Astrocyte (in vitro differentiated cells and primary cell): ENCODE results near the gene PPP1R37. TPM values are rescaled to one million over a fixed set of nuclear protein-coding genes. Genes with fewer than 3 reads are reported as not detected.

Experiments
- DNase-seq: peaks from one replicate; pipeline ENCODE4 v3.0.0-alpha.2; 2010; ENCODE audit warnings: low read depth
- FAIRE-seq: peaks from 2 replicates; lab custom pipeline; 2011; peaks lifted over from hg19 to GRCh38; lab: Jason Lieb, UNC
- H2AFZ ChIP-seq: 2 replicates; pipeline ENCODE4 v1.6.0; 2012; ENCODE audit warnings: low read depth, low read length, inconsistent platforms
- H3K27ac ChIP-seq: 2 replicates; pipeline ENCODE4 v1.5.1; 2011; ENCODE audit warnings: low read depth, low read length, inconsistent platforms
- H3K27me3 ChIP-seq: 2 replicates; pipeline ENCODE4 v1.6.0; 2011; ENCODE audit warnings: low read length, inconsistent platforms; ENCODE audit not compliant: insufficient read depth
- H3K36me3 ChIP-seq: 2 replicates; pipeline ENCODE4 v1.5.1; 2011; ENCODE audit warnings: low read length, inconsistent platforms; ENCODE audit not compliant: insufficient read depth
- H3K4me1 ChIP-seq: 2 replicates; pipeline ENCODE4 v1.5.1; 2011; ENCODE audit warnings: low read length, inconsistent platforms; ENCODE audit not compliant: insufficient read depth
- H3K4me2 ChIP-seq: 2 replicates; pipeline ENCODE4 v1.6.0; 2012; ENCODE audit warnings: low read length, inconsistent platforms
- H3K4me3 ChIP-seq: 2 replicates; pipeline ENCODE4 v1.5.1; 2011; ENCODE audit warnings: low read depth, mild to moderate bottlenecking, low read length, inconsistent platforms; ENCODE audit not compliant: insufficient read depth
- H3K79me2 ChIP-seq: 2 replicates; pipeline ENCODE4 v1.6.0; 2012; ENCODE audit warnings: mild to moderate bottlenecking, low read length, inconsistent platforms; ENCODE audit not compliant: insufficient read depth
- H3K9ac ChIP-seq: 2 replicates; pipeline ENCODE4 v1.6.0; 2012; ENCODE audit warnings: mild to moderate bottlenecking, low read length, inconsistent platforms
- H3K9me3 ChIP-seq: 2 replicates; pipeline ENCODE4 v1.5.1; 2012; ENCODE audit warnings: low read depth, mild to moderate bottlenecking, low read length, inconsistent platforms; ENCODE audit not compliant: insufficient read depth
- H4K20me1 ChIP-seq: 2 replicates; pipeline ENCODE4 v1.6.0; 2012; ENCODE audit warnings: low read length, inconsistent platforms; ENCODE audit not compliant: insufficient read depth
- H3K27ac Mint-ChIP-seq: one replicate; pipeline ENCODE4 v1.8.0; 2021; ENCODE audit warnings: mild to moderate bottlenecking, mixed read lengths; ENCODE audit not compliant: unreplicated experiment
- H3K27me3 Mint-ChIP-seq: one replicate; pipeline ENCODE4 v1.8.0; 2021; ENCODE audit warnings: low read depth, mixed read lengths; ENCODE audit not compliant: unreplicated experiment
- H3K36me3 Mint-ChIP-seq: one replicate; pipeline ENCODE4 v1.8.0; 2021; ENCODE audit warnings: low read depth, mixed read lengths; ENCODE audit not compliant: unreplicated experiment
- H3K4me1 Mint-ChIP-seq: one replicate; pipeline ENCODE4 v1.8.0; 2021; ENCODE audit warnings: low read depth, mixed read lengths; ENCODE audit not compliant: unreplicated experiment
- H3K4me3 Mint-ChIP-seq: one replicate; pipeline ENCODE4 v1.8.0; 2021; ENCODE audit warnings: mild to moderate bottlenecking, moderate library complexity, mixed read lengths; ENCODE audit not compliant: unreplicated experiment
- H3K9me3 Mint-ChIP-seq: one replicate; pipeline ENCODE4 v1.8.0; 2021; ENCODE audit warnings: mild to moderate bottlenecking, mixed read lengths; ENCODE audit not compliant: unreplicated experiment
- CTCF ChIP-seq: IDR thresholded peaks from 2 replicates; pipeline ENCODE4 v1.5.1; 2011; ENCODE audit warnings: low read depth, mild to moderate bottlenecking, inconsistent platforms, low read length, moderate library complexity; ENCODE audit not compliant: insufficient read depth
- EZH2 ChIP-seq: IDR thresholded peaks from 2 replicates; pipeline ENCODE4 v1.6.1; 2012; ENCODE audit warnings: mild to moderate bottlenecking, low read length, inconsistent platforms; ENCODE audit not compliant: insufficient read depth
- total RNA-seq: library from RNA; stranded (reverse); gene quantifications from 2 replicates; pipeline ENCODE4 v1.2.1, GENCODE V29; 2021

PPP1R37 gene
- total RNA-seq, 1 donor from 2014 or later = 29.1 TPM

GRCh38 chr19:45112111-45112827 is 19.3 kb downstream of the PPP1R37 start:
- no peak for TF ChIP-seq EZH2
- TF ChIP-seq CTCF = no peak
- H3K27ac ChIP-seq = no peak overlapping the region
- no peak overlapping the region for H3K4me2 ChIP-seq
- no peak overlapping the region for H3K9ac ChIP-seq
- no peak overlapping the region for H3K4me3 ChIP-seq
- H2AFZ ChIP-seq = no peak overlapping the region
- Mint-ChIP-seq H3K36me3 (no peaks in the 10 kb centered on the region), H3K4me1 (peaks cover 5% of the 10 kb centered on the region), H3K4me3 (no peak overlapping the region), H3K27me3 (no peaks in the 10 kb centered on the region), H3K27ac (no peak overlapping the region), H3K9me3 (peaks cover 2% of the 10 kb centered on the region)
- FAIRE-seq (no peak), DNase-seq (no peak)
- peaks cover 98% of the 10 kb centered on the region for H4K20me1 ChIP-seq
- no peaks in the 10 kb centered on the region for H3K36me3 ChIP-seq
- H3K4me1 ChIP-seq = no peaks in the 10 kb centered on the region
- H3K27me3 ChIP-seq = no peaks in the 10 kb centered on the region
- H3K9me3 ChIP-seq = no peaks in the 10 kb centered on the region
- H3K79me2 ChIP-seq = peaks cover 95% of the 10 kb centered on the region

GRCh38 chr19:45113628-45114027 is 20.6 kb downstream of the PPP1R37 start:
- no peak for FAIRE-seq
- no peaks in the 10 kb centered on the region for H3K27me3 Mint-ChIP-seq
- H3K27ac ChIP-seq = no peak overlapping the region
- H3K27me3 ChIP-seq = no peaks in the 10 kb centered on the region
- H3K4me1 Mint-ChIP-seq = peaks cover 8% of the 10 kb centered on the region
- H4K20me1 ChIP-seq = peaks cover 98% of the 10 kb centered on the region
- peaks cover 95% of the 10 kb centered on the region for H3K79me2 ChIP-seq
- H3K36me3 Mint-ChIP-seq = no peaks in the 10 kb centered on the region
- H3K9me3 ChIP-seq = no peaks in the 10 kb centered on the region
- H3K4me2 ChIP-seq = no peak overlapping the region
- DNase-seq = no peak
- no peak overlapping the region for H3K4me3 ChIP-seq
- H3K4me3 Mint-ChIP-seq = no peak overlapping the region
- no peak overlapping the region for H3K27ac Mint-ChIP-seq
- no peak overlapping the region for H3K9ac ChIP-seq
- H3K36me3 ChIP-seq = no peaks in the 10 kb centered on the region
- no peaks in the 10 kb centered on the region for H3K4me1 ChIP-seq
- no peak overlapping the region for H2AFZ ChIP-seq
- H3K9me3 Mint-ChIP-seq = peaks cover 2% of the 10 kb centered on the region
- TF ChIP-seq EZH2 (no peak), CTCF (no peak)

- Histone ChIP-seq H3K9me3 (no peaks in the 10 kb centered on the region), H3K4me2 (no peak overlapping the region), H3K27ac (no peak overlapping the region), H3K79me2 (peaks cover 90% of the 10 kb centered on the region), H4K20me1 (peaks cover 98% of the 10 kb centered on the region), H3K27me3 (no peaks in the 10 kb centered on the region), H2AFZ (no peak overlapping the region), H3K9ac (no peak overlapping the region), H3K4me3 (no peak overlapping the region), H3K36me3 (no peaks in the 10 kb centered on the region), H3K4me1 (no peaks in the 10 kb centered on the region)
- Mint-ChIP-seq H3K27ac (no peak overlapping the region), H3K27me3 (no peaks in the 10 kb centered on the region), H3K4me1 (peaks cover 8% of the 10 kb centered on the region), H3K9me3 (peaks cover 2% of the 10 kb centered on the region), H3K36me3 (no peaks in the 10 kb centered on the region), H3K4me3 (no peak overlapping the region)
- FAIRE-seq (no peak), DNase-seq (no peak)
- TF ChIP-seq EZH2 = no peak
- no peak for TF ChIP-seq CTCF
Measured at GRCh38 chr19:45114116-45114515, 21.1 kb downstream of the PPP1R37 start.
